ENCODE results near the gene NEMP2. TPM values are rescaled to one million over a fixed set of nuclear protein-coding genes. Genes with fewer than 3 reads are reported as not detected.

Gene NEMP2
- total RNA-seq, 1 donor from 2014 or later: 7.2 TPM

DNA sequence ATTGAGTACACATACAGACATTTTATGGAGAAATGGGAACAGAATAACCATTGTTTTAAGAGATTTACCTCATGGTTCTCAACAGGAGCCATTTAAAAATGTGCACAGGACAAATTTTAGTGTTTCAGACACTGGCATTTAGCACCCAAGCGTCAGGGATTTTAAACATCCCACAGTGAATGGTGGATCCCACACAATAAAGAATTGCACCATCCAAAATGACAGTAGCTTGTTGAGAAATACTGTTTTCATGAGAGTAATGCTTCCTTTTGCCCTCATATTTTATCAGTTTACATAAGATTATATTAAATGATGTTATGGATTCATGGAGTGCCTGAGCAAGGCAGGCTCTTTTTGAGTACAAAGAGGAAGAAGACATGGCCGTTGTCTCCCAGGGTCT lies 72.3 kb downstream of the NEMP2 start:
- Mint-ChIP-seq H3K4me3 (no peak overlapping the region), H3K27me3 (no peaks in the 10 kb centered on the region), H3K9me3 (no peaks in the 10 kb centered on the region), H3K27ac (no peak overlapping the region), H3K36me3 (no peaks in the 10 kb centered on the region), H3K4me1 (ENCODE audit: unreplicated experiment) (peaks cover 8% of the 10 kb centered on the region)
- no peak for DNase-seq (ENCODE audit: extremely low spot score, unreplicated experiment)
- TF ChIP-seq, protein P1, sequence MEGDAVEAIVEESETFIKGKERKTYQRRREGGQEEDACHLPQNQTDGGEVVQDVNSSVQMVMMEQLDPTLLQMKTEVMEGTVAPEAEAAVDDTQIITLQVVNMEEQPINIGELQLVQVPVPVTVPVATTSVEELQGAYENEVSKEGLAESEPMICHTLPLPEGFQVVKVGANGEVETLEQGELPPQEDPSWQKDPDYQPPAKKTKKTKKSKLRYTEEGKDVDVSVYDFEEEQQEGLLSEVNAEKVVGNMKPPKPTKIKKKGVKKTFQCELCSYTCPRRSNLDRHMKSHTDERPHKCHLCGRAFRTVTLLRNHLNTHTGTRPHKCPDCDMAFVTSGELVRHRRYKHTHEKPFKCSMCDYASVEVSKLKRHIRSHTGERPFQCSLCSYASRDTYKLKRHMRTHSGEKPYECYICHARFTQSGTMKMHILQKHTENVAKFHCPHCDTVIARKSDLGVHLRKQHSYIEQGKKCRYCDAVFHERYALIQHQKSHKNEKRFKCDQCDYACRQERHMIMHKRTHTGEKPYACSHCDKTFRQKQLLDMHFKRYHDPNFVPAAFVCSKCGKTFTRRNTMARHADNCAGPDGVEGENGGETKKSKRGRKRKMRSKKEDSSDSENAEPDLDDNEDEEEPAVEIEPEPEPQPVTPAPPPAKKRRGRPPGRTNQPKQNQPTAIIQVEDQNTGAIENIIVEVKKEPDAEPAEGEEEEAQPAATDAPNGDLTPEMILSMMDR (conservative IDR thresholded peaks at IDR 0.05): no peak

DNA sequence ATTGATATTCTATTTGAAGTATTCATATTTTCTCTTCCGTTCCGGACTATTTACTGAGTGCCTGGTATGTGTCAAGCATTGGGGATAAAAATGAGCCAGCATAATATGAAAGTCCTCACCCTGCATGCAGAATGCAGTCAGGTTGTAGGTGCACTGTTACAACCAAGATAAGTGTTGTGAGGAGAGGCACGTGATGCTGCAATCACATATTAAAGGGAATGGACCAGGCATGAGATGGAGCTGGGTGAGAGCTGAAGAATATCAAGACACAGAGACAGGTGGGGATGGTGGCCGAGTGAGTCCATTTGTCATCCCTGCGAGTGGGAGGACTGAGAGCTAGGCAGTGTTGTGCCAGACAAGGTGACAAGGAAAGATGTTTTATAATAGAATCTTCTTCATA lies 74.0 kb downstream of the NEMP2 start:
- Mint-ChIP-seq H3K4me1 (ENCODE audit: unreplicated experiment) (no peaks in the 10 kb centered on the region), H3K4me3 (no peak overlapping the region), H3K27me3 (no peaks in the 10 kb centered on the region), H3K9me3 (no peaks in the 10 kb centered on the region), H3K27ac (no peak overlapping the region), H3K36me3 (no peaks in the 10 kb centered on the region)
- no peak for DNase-seq (ENCODE audit: extremely low spot score, unreplicated experiment)
- TF ChIP-seq, protein P1 (conservative IDR thresholded peaks at IDR 0.05): no peak

DNA sequence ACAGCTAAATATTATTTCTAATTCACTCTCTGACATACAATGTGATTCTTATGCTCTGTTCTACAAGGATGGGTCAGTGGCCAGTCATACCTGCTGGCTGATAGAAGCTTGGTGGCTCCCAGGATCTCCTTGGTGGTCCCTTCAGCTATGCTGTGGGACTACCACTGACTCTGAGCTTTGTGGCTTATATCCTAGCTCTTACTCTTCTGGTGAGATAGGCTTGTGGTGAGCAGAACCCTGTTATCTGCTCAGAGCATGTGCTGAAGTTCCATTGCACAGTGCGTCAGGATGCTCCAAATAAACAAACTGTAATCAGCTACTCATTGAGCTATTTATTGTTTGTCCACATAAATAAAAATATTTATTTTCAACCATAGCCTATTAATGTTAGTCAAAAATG lies 74.6 kb downstream of the NEMP2 start:
- Mint-ChIP-seq H3K4me3 (no peak overlapping the region), H3K27ac (no peak overlapping the region), H3K4me1 (ENCODE audit: unreplicated experiment) (no peaks in the 10 kb centered on the region), H3K36me3 (no peaks in the 10 kb centered on the region), H3K9me3 (no peaks in the 10 kb centered on the region), H3K27me3 (no peaks in the 10 kb centered on the region)
- DNase-seq (ENCODE audit: extremely low spot score, unreplicated experiment): no peak
- TF ChIP-seq, protein P1 (conservative IDR thresholded peaks at IDR 0.05): no peak

DNA sequence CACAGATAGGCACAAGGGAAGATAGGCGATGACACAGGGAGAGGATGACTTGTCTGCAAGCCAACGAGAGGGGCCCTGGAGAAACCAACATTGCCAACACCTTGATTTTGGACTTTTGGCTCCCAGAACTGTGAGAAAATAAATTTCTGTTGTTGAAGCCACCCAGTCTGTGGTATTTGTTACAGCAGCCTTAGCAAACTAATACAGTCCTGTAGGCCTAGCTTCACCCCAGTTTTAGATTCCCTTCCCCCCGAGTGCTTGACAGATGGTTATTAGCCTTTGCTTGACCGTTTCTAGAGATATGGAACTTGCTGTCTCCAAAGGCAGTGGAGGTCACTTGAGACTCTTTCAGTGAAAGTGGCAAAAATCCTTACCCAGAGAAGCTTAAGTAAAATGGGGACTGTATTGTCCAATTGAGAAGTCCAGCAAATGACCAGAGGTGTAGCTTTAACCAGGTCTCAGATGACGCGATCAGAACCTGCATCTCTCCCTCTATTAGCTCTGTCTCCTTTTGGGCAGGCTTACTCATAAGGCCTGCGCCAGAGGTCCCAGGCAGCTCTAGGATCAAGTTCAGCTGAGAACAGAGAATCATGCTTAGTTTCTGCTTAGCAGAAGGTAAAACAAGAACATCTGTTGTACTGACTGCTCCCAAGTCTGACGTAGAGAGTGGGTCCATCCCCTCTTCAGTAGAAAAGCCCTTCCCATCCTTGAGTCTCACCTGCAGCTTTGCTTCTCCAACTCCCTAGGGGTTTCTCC lies 76.0 kb downstream of the NEMP2 start:
- H3K9me3 Mint-ChIP-seq: no peaks in the 10 kb centered on the region
- H3K4me1 Mint-ChIP-seq (ENCODE audit: unreplicated experiment): no peaks in the 10 kb centered on the region
- H3K4me3 Mint-ChIP-seq: no peak overlapping the region
- no peak overlapping the region for H3K27ac Mint-ChIP-seq
- no peak for DNase-seq (ENCODE audit: extremely low spot score, unreplicated experiment)
- H3K27me3 Mint-ChIP-seq: no peaks in the 10 kb centered on the region
- H3K36me3 Mint-ChIP-seq: no peaks in the 10 kb centered on the region
- TF ChIP-seq, protein P1 (conservative IDR thresholded peaks at IDR 0.05): no peak

DNA sequence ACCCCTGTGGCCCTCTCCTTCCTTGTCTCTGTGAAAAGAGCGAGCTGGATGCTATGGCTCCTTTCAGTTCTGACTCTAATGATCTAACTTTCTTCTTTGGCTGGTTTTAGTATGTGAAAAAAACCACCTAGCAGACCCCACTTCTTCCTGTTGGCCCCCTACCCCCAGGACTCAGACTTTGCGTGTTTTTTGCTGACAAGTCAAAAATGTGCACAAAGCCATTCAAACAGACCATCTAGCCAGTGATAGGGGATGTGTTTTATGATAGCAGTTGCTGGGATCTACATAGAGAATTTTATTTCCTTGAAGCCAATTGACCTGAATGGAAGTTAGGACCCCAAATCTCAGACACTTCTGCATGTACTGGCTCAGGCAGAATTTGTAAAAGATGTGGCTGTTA lies 77.3 kb downstream of the NEMP2 start:
- no peaks in the 10 kb centered on the region for H3K9me3 Mint-ChIP-seq
- no peak for DNase-seq (ENCODE audit: extremely low spot score, unreplicated experiment)

More for the DNA sequence above, 77.3 kb downstream of the NEMP2 start:
- no peak overlapping the region for H3K4me3 Mint-ChIP-seq
- no peaks in the 10 kb centered on the region for H3K27me3 Mint-ChIP-seq
- no peaks in the 10 kb centered on the region for H3K36me3 Mint-ChIP-seq
- H3K4me1 Mint-ChIP-seq (ENCODE audit: unreplicated experiment): no peaks in the 10 kb centered on the region
- TF ChIP-seq, protein P1 (conservative IDR thresholded peaks at IDR 0.05): no peak
- no peak overlapping the region for H3K27ac Mint-ChIP-seq
